Hepatocyte (in vitro differentiated cells): ENCODE data around the gene CDC37L1. TPM values are rescaled to one million over a fixed set of nuclear protein-coding genes. Genes with fewer than 3 reads are reported as not detected.
A peak's percentile ranks its signal among the peaks of the same experiment; 100 is the strongest.

Experiments used
- DNase-seq: peaks from one replicate; pipeline ENCODE4 v3.0.0-alpha.2; 2016; ENCODE audit warnings: low spot score
- H2AFZ ChIP-seq: fragments of 200-600 bp; sonication (generic); 2 replicates; pipeline ENCODE4 v1.6.0; 2016; ENCODE audit warnings: antibody characterized with exemption, mild to moderate bottlenecking
- H3K27ac ChIP-seq: fragments of 200-600 bp; sonication (generic); 2 replicates; pipeline ENCODE4 v1.5.1; 2016; ENCODE audit warnings: mild to moderate bottlenecking
- H3K27me3 ChIP-seq: fragments of 200-600 bp; sonication (generic); 2 replicates; pipeline ENCODE4 v1.6.1; 2016
- H3K36me3 ChIP-seq: fragments of 200-600 bp; sonication (generic); replicated peaks from 2 replicates; pipeline ENCODE4 v1.5.1; 2016; ENCODE audit warnings: low read depth; ENCODE audit not compliant: insufficient read depth
- H3K4me1 ChIP-seq: fragments of 200-600 bp; sonication (generic); 2 replicates; pipeline ENCODE4 v1.5.1; 2016; ENCODE audit warnings: mild to moderate bottlenecking, moderate library complexity; ENCODE audit not compliant: insufficient read depth
- H3K4me2 ChIP-seq: fragments of 200-600 bp; sonication (generic); 2 replicates; pipeline ENCODE4 v1.6.0; 2016
- H3K4me3 ChIP-seq: fragments of 200-600 bp; sonication (generic); 2 replicates; pipeline ENCODE4 v1.5.1; 2016; ENCODE audit warnings: mild to moderate bottlenecking
- H3K79me2 ChIP-seq: fragments of 200-600 bp; sonication (generic); 2 replicates; pipeline ENCODE4 v1.6.0; 2017; ENCODE audit warnings: mild to moderate bottlenecking
- H3K9me2 ChIP-seq: fragments of 200-600 bp; sonication (generic); replicated peaks from 2 replicates; pipeline ENCODE4 v1.6.0; 2017; ENCODE audit warnings: mild to moderate bottlenecking; ENCODE audit not compliant: insufficient read depth
- H3K9me3 ChIP-seq: fragments of 200-600 bp; sonication (generic); 2 replicates; pipeline ENCODE4 v1.5.1; 2016; ENCODE audit warnings: low read depth, mild to moderate bottlenecking
- H4K20me1 ChIP-seq: fragments of 200-600 bp; sonication (generic); 2 replicates; pipeline ENCODE4 v1.6.0; 2016; ENCODE audit warnings: mild to moderate bottlenecking; ENCODE audit not compliant: insufficient read depth, poor library complexity, severe bottlenecking
- CTCF ChIP-seq: fragments of 200-600 bp; sonication (generic); IDR thresholded peaks from 2 replicates; pipeline ENCODE4 v1.5.1; 2016; ENCODE audit warnings: antibody characterized with exemption, mild to moderate bottlenecking; ENCODE audit not compliant: poor library complexity
- EZH2 ChIP-seq: fragments of 200-600 bp; sonication (generic); IDR thresholded peaks from 2 replicates; pipeline ENCODE4 v1.6.1; 2016; ENCODE audit warnings: antibody characterized with exemption, mild to moderate bottlenecking, borderline replicate concordance
- EZH2phosphoT487 ChIP-seq: fragments of 200-600 bp; sonication (generic); IDR thresholded peaks from one replicate; pipeline ENCODE4 v1.6.1; 2018; ENCODE audit warnings: antibody characterized with exemption, mild to moderate bottlenecking, low read depth, moderate library complexity; ENCODE audit not compliant: unreplicated experiment, severe bottlenecking
- WGBS: methylation state at CpG from one replicate; pipeline ENCODE4 v1.1.6; 2016; ENCODE audit warnings: low lambda C conversion rate; ENCODE audit errors: missing lambda C conversion rate; 5-methylcytosine and 5-hydroxymethylcytosine counted together
- polyA plus RNA-seq: library from polyadenylated mRNA; unstranded; fragments of >200 nt; fragmentation: Nextera tagmentation; extraction: Ambion mirVana; gene quantifications from 2 replicates; pipeline ENCODE4 v1.2.1, GENCODE V29; 2016
- total RNA-seq: library from RNA; depleted of rRNA; stranded (reverse); fragments of >200 nt; gene quantifications from 2 replicates; pipeline ENCODE4 v1.2.3, GENCODE V29; 2014

The CDC37L1 gene
- total and polyA plus RNA-seq, 2 experiments from 2014 or later: 17.2 to 25.5 TPM

DNA sequence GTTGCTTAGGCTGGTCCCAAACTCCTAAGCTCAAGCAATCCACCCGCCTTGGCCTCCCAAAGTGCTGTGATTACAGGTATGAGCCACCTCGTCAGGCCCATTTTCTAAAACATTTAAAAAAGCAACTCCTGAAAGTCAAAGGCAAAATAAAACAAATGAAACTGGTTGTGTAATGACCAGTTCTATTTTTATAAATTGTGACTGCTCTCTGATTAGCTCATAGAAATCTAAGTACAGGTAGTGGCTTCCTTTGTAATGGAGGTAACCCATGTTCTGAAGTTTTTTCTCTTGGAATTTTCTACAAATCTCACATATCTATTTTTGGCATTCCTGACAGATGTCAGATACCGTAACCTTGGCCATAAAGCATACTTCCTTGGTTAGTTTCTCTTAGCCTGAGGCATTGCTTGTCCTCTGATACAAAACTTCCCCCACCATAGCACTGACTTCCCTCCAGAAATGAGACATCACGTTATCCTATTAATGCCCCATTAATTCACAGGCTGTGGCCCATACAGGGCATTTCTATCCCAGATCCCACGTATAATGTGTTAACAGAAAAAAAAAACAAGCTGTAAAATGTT lies 75.7 kb downstream of the CDC37L1 start:
- WGBS: 62% methylated on average over 5 of the region's 5 CpGs
- no peak for DNase-seq
- H3K9me3 ChIP-seq: no peaks in the 10 kb centered on the region
- no peaks in the 10 kb centered on the region for H4K20me1 ChIP-seq
- no peak overlapping the region for H3K4me3 ChIP-seq
- H3K27me3 ChIP-seq: no peaks in the 10 kb centered on the region
- no peak overlapping the region for H2AFZ ChIP-seq
- H3K27ac ChIP-seq: no peak overlapping the region
- no peak for TF ChIP-seq EZH2phosphoT487
- no peak for TF ChIP-seq EZH2
- no peak for TF ChIP-seq CTCF
- H3K36me3 ChIP-seq: no peaks in the 10 kb centered on the region
- no peaks in the 10 kb centered on the region for H3K9me2 ChIP-seq
- H3K4me2 ChIP-seq: no peak overlapping the region
- H3K4me1 ChIP-seq: no peaks in the 10 kb centered on the region
- H3K79me2 ChIP-seq: no peaks in the 10 kb centered on the region

DNA sequence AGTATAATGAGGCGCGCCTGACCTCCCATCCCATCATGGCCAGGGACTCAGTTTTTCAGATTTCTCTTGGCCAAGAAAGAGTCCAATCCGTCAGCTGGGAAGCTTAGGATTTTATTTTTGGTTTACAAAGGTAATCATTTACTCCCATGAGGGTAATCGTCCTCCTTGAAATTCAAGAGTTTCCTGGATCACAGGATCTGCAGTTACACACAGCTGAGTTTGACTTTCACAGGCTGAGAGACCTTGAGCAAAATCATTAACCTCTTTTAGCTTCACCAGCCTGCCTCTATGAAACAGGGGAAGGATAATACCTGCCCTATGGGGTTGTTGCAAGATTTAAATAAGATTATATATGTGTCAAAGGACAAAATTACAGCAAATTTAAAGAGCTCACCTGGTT lies 77.1 kb downstream of the CDC37L1 start:
- no peaks in the 10 kb centered on the region for H3K9me2 ChIP-seq
- no peak for TF ChIP-seq EZH2
- no peak for TF ChIP-seq EZH2phosphoT487
- TF ChIP-seq CTCF: no peak
- 70% methylated on average over 4 of the region's 4 CpGs for WGBS
- no peaks in the 10 kb centered on the region for H4K20me1 ChIP-seq
- H3K36me3 ChIP-seq: no peaks in the 10 kb centered on the region
- no peak overlapping the region for H3K4me2 ChIP-seq
- H3K4me1 ChIP-seq: no peaks in the 10 kb centered on the region
- H2AFZ ChIP-seq: peak overlapping the region; percentile 45
- H3K79me2 ChIP-seq: no peaks in the 10 kb centered on the region
- DNase-seq: no peak
- no peak overlapping the region for H3K27ac ChIP-seq
- no peaks in the 10 kb centered on the region for H3K9me3 ChIP-seq
- no peaks in the 10 kb centered on the region for H3K27me3 ChIP-seq
- H3K4me3 ChIP-seq: no peak overlapping the region

Other genes with a start within 250 kb of the CDC37L1 start
- gene SLC1A1, start 189.1 kb upstream of the CDC37L1 start, total RNA-seq: 50.7 and 52.9 TPM in 2 replicates
- 27.7 and 36.1 TPM in 2 replicates for gene SLC1A1, start 189.1 kb upstream of the CDC37L1 start, polyA plus RNA-seq
- gene PLPP6, start 17.3 kb upstream of the CDC37L1 start, total RNA-seq: 28.1 and 32.1 TPM in 2 replicates
- gene PLPP6, start 17.3 kb upstream of the CDC37L1 start, polyA plus RNA-seq: 19.6 and 23.5 TPM in 2 replicates
- gene SPATA6L, start 13.1 kb upstream of the CDC37L1 start, total RNA-seq: 1.0 and 2.5 TPM in 2 replicates
- 2.0 and 2.3 TPM in 2 replicates for gene SPATA6L, start 13.1 kb upstream of the CDC37L1 start, polyA plus RNA-seq
- gene AK3, start 61.6 kb downstream of the CDC37L1 start, total RNA-seq: 121 and 141 TPM in 2 replicates
- gene AK3, start 61.6 kb downstream of the CDC37L1 start, polyA plus RNA-seq: 72.6 and 102 TPM in 2 replicates
- 25.6 and 38.9 TPM in 2 replicates for gene RCL1, start 113.4 kb downstream of the CDC37L1 start, total RNA-seq
- 20.9 and 30.1 TPM in 2 replicates for gene RCL1, start 113.4 kb downstream of the CDC37L1 start, polyA plus RNA-seq